Measurements from ENCODE around the gene CEACAM7.

Gene CEACAM7

DNA sequence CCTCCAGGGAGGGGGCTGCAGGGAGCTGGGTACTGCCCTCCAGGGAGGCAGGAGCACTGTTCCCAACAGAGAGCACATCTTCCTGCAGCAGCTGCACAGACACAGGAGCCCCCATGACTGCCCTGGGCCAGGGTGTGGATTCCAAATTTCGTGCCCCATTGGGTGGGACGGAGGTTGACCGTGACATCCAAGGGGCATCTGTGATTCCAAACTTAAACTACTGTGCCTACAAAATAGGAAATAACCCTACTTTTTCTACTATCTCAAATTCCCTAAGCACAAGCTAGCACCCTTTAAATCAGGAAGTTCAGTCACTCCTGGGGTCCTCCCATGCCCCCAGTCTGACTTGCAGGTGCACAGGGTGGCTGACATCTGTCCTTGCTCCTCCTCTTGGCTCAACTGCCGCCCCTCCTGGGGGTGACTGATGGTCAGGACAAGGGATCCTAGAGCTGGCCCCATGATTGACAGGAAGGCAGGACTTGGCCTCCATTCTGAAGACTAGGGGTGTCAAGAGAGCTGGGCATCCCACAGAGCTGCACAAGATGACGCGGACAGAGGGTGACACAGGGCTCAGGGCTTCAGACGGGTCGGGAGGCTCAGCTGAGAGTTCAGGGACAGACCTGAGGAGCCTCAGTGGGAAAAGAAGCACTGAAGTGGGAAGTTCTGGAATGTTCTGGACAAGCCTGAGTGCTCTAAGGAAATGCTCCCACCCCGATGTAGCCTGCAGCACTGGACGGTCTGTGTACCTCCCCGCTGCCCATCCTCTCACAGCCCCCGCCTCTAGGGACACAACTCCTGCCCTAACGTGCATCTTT lies 12.5 kb upstream of the CEACAM7 start:
- FAIRE-seq (no peak), DNase-seq (ENCODE audit: low spot score) (no peak)

DNA sequence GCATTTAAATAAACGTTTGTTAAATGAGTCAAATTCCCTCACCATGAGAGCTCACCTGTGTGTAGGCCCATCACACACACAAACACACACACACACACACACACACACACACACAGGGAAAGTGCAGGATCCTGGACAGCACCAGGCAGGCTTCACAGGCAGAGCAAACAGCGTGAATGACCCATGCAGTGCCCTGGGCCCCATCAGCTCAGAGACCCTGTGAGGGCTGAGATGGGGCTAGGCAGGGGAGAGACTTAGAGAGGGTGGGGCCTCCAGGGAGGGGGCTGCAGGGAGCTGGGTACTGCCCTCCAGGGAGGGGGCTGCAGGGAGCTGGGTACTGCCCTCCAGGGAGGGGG lies 11.9 kb upstream of the CEACAM7 start:
- no peak for DNase-seq (ENCODE audit: low spot score)
- no peak for FAIRE-seq

DNA sequence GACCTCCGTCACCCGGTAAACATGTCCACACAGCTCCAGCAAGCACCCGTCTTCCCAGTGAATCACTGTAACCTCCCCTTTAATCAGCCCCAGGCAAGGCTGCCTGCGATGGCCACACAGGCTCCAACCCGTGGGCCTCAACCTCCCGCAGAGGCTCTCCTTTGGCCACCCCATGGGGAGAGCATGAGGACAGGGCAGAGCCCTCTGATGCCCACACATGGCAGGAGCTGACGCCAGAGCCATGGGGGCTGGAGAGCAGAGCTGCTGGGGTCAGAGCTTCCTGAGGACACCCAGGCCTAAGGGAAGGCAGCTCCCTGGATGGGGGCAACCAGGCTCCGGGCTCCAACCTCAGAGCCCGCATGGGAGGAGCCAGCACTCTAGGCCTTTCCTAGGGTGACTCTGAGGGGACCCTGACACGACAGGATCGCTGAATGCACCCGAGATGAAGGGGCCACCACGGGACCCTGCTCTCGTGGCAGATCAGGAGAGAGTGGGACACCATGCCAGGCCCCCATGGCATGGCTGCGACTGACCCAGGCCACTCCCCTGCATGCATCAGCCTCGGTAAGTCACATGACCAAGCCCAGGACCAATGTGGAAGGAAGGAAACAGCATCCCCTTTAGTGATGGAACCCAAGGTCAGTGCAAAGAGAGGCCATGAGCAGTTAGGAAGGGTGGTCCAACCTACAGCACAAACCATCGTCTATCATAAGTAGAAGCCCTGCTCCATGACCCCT lies 11.3 kb upstream of the CEACAM7 start:
- no peak for DNase-seq (ENCODE audit: low spot score)
- no peak for FAIRE-seq

DNA sequence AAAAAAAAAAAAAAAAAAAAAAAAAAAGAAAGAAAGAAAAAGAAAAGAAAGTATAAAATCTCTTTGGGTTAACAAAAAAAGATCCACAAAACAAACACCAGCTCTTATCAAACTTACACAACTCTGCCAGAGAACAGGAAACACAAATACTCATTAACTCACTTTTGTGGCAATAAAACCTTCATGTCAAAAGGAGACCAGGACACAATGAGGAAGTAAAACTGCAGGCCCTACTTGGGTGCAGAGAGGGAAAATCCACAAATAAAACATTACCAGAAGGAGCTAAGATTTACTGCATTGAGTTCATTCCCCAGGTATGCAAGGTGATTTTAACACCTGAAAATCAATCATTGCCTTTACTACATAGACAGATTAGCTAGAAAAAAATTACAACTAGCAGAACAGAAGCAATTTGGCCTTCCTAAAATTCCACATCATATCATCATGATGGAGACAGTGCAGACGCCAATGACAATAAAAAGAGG lies 10.7 kb upstream of the CEACAM7 start:
- DNase-seq (ENCODE audit: low spot score), result no peak
- no peak for FAIRE-seq

DNA sequence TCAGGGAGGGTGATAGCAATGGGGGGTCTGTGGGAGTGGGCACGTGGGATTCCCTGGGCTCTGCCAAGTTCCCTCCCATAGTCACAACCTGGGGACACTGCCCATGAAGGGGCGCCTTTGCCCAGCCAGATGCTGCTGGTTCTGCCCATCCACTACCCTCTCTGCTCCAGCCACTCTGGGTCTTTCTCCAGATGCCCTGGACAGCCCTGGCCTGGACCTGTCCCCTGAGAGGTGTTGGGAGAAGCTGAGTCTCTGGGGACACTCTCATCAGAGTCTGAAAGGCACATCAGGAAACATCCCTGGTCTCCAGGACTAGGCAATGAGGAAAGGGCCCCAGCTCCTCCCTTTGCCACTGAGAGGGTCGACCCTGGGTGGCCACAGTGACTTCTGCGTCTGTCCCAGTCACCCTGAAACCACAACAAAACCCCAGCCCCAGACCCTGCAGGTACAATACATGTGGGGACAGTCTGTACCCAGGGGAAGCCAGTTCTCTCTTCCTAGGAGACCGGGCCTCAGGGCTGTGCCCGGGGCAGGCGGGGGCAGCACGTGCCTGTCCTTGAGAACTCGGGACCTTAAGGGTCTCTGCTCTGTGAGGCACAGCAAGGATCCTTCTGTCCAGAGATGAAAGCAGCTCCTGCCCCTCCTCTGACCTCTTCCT lies 9.3 kb upstream of the CEACAM7 start:
- FAIRE-seq (no peak), DNase-seq (ENCODE audit: low spot score) (no peak)

DNA sequence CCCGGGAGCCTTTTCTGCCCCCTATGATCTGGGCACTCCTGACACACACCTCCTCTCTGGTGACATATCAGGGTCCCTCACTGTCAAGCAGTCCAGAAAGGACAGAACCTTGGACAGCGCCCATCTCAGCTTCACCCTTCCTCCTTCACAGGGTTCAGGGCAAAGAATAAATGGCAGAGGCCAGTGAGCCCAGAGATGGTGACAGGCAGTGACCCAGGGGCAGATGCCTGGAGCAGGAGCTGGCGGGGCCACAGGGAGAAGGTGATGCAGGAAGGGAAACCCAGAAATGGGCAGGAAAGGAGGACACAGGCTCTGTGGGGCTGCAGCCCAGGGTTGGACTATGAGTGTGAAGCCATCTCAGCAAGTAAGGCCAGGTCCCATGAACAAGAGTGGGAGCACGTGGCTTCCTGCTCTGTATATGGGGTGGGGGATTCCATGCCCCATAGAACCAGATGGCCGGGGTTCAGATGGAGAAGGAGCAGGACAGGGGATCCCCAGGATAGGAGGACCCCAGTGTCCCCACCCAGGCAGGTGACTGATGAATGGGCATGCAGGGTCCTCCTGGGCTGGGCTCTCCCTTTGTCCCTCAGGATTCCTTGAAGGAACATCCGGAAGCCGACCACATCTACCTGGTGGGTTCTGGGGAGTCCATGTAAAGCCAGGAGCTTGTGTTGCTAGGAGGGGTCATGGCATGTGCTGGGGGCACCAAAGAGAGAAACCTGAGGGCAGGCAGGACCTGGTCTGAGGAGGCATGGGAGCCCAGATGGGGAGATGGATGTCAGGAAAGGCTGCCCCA lies 8.5 kb upstream of the CEACAM7 start:
- FAIRE-seq (no peak), DNase-seq (ENCODE audit: low spot score) (no peak)

DNA sequence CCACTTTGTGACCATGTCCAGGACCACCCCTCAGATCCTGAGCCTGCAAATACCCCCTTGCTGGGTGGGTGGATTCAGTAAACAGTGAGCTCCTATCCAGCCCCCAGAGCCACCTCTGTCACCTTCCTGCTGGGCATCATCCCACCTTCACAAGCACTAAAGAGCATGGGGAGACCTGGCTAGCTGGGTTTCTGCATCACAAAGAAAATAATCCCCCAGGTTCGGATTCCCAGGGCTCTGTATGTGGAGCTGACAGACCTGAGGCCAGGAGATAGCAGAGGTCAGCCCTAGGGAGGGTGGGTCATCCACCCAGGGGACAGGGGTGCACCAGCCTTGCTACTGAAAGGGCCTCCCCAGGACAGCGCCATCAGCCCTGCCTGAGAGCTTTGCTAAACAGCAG lies 7.7 kb upstream of the CEACAM7 start:
- no peak for DNase-seq (ENCODE audit: low spot score)
- no peak for FAIRE-seq

DNA sequence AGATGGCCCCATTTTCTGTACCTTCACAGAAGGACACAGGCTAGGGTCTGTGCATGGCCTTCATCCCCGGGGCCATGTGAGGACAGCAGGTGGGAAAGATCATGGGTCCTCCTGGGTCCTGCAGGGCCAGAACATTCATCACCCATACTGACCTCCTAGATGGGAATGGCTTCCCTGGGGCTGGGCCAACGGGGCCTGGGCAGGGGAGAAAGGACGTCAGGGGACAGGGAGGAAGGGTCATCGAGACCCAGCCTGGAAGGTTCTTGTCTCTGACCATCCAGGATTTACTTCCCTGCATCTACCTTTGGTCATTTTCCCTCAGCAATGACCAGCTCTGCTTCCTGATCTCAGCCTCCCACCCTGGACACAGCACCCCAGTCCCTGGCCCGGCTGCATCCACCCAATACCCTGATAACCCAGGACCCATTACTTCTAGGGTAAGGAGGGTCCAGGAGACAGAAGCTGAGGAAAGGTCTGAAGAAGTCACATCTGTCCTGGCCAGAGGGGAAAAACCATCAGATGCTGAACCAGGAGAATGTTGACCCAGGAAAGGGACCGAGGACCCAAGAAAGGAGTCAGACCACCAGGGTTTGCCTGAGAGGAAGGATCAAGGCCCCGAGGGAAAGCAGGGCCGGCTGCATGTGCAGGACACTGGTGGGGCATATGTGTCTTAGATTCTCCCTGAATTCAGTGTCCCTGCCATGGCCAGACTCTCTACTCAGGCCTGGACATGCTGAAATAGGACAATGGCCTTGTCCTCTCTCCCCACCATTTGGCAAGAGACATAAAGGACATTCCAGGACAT lies 7.0 kb upstream of the CEACAM7 start:
- DNase-seq (ENCODE audit: low spot score) (no peak), FAIRE-seq (no peak)

DNA sequence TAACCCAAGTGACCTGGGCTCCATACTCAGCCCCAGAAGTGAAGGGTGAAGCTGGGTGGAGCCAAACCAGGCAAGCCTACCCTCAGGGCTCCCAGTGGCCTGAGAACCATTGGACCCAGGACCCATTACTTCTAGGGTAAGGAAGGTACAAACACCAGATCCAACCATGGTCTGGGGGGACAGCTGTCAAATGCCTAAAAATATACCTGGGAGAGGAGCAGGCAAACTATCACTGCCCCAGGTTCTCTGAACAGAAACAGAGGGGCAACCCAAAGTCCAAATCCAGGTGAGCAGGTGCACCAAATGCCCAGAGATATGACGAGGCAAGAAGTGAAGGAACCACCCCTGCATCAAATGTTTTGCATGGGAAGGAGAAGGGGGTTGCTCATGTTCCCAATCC lies 6.1 kb upstream of the CEACAM7 start:
- FAIRE-seq (no peak), DNase-seq (ENCODE audit: low spot score) (no peak)

DNA sequence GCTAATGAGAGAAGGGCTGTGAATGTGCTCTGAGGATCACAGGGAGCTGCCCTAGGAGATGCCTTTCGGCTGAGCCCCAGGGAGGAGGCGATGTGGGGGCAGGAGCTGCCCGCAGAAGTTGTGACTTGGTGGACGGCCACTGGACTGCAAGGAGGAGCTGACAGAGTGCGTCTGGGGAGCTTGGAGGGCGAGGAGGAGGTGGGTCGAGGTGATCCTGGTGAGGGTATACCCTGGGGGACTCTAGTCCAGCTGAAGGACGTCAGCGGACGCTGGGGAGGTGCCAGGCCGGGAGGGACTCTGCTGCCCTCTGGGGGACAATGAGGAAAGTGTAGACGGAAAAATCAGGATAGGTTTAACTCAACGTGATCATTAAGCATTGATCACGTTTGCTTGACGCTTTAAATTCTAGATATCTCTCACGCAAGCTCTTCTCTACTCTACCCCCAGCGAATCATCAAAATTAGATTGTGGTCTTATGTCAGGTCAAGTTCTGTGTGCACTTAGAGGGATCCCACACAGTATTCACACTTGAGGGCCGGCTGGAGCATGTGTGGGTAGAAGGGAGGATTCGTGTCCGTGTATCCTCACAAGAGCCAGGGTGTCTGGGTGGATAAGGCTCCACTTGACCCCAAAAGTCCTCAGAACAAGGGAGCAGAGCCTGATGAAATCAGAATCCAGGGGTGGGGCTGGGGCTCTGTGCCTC lies 3.3 kb upstream of the CEACAM7 start:
- DNase-seq (ENCODE audit: low spot score), result no peak
- FAIRE-seq, result no peak

DNA sequence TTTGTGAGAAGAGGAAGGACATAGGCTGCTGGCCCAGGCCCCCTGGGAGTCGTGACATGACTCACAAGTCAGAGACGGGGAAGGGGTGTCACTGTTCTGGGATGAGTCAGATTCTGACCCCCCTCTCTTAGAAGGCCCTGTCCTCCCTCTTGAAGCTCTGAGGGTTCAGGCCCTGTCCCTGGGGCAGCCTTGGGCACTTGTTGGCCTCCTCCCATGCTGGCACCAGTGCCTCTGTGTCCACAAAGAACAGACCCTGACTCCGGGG lies 2.7 kb upstream of the CEACAM7 start:
- DNase-seq (ENCODE audit: low spot score) (no peak), FAIRE-seq (no peak)

DNA sequence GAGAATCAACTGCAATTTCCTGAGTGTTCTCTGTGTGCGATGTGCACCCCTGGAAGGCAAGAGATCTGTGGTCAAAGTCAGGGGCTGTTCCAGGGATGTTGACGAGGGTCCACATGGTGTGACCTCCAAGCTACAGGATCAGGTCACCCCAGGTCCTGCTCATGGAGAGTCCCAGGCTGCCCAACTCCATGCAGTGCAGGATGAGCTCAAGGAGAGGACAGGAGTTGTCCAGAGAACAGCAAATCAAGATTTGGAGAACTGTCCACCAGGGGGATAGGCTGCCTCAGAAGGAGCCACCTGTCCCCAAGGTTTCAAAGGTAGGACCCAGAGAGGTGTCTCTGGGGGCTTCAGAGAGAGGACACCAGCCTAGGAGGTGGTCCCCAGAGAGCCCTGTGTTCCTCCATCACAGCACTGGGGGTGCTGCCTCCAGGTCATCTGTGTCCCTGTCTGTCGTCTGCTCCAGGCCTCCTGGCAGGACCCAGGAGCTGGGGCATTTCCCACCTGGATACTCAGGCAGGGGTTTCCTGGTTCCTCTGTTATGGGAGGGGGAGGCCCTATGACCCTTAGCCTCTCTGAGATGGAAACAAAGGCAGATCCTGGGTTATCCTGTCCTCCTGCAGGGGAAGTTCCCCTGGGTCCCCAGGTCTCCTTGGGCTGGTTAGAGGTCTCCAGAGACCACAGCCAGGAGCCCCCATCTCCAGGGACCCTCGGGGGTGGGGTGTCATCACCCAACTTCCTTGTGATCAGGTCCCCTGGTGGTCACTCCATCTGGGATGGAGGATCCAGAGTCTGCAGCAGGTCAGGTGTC lies 2.1 kb upstream of the CEACAM7 start:
- DNase-seq (ENCODE audit: low spot score) (no peak), FAIRE-seq (no peak)

DNA sequence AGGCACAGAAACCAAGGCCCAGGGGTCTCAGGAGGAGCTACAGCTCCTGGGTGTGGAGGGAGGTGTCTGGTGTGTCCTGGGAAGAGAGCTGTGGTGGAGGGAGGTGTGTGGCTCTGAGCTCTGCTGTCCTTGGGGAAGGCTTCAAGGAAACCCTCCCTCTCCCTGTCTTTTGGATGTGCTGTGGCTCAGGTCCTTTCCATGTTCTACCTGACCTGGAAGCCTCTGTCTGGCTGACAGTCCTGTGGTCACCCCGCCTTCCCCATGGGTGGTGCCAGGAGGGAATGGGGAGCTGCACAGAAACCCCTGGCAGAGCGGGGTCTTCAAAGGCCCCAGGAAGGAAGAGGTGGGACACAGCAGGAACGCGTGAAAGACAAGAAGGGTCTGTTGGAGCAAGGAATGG lies 617 bp upstream of the CEACAM7 start:
- no peak for DNase-seq (ENCODE audit: low spot score)
- FAIRE-seq, result no peak

DNA sequence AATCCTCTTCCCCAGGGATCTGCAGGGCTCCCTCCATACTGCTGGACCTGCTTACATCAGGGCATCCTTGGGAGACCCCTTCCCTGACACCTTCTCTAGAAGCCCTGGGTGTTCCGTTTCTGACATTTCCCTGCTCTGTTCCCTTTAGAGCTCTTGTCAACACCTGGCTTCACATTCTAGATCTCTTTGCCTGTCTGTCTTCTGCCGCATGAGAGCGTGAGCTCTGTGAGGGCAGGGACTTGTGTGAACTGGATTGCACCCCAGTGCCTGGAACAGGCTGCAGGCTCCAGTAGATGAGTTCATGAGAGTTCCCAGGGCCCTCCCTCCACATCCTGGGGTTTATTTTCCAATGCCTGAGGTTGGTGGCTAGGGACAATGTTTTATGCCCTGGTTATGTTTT lies 651 bp downstream of the CEACAM7 start:
- no peak for DNase-seq (ENCODE audit: low spot score)

DNA sequence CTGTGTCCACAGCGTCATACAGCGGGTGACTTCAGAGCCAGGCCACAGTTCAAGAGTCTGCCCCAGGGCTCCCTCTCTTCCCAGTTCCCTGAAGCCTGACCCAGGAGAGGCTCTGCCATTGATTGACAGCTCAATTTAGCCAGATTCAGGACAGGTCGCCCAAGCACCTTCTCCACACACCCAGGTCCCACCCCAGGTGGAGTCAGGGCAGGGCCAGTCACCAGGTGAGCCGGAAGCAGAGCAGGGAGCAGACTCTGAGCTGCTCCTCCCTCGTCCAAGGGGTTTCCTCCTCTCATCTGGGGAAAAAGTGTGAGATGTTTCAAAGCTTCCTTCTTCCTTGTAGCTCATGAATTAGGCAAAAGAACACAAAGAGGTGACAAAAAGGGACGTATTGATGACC lies 5.6 kb downstream of the CEACAM7 start:
- no peak for FAIRE-seq

More for the DNA sequence above, 651 bp downstream of the CEACAM7 start:
- FAIRE-seq, result no peak

DNA sequence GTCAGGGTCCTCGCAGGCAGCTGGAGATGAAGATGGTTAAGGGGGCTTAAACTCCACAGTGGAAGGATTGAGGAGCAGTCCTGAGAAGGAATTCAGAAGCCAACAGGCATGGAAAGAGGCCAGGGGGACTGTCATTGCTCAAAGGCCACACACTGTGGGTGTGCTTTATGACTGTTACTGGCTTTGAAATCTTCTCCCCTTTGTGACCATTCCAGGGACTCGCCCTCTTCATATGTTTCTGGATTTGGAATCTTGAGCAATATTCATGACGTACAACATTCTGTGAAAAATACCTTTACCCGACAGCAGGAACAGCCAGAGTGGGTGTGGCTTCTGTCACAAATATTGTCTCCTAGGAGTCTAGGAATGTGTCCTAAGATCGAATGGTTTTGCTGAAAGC lies 16.6 kb downstream of the CEACAM7 start:
- FAIRE-seq (no peak), DNase-seq (ENCODE audit: low spot score) (no peak)

More for the DNA sequence above, 5.6 kb downstream of the CEACAM7 start:
- DNase-seq (ENCODE audit: low spot score), result no peak

DNA sequence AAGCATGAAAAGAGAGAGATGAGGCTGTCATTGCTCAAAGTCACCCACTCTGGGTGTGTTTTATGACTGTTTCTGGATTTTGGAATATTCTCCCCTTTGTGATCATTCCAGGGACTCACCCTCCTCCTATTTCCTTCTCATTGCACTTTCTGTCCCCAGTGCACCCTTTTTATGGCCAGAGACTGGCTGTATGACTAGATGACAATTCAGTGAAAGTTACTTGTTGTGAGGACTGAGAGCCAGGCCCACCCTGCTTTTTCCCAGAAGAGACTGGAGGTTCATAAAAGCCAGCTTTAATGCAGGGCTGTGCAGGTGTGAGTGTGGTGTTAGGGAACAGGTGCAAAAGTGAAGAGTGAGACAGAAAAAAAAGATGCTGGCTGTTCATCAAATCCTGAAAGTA lies 17.3 kb downstream of the CEACAM7 start:
- DNase-seq (ENCODE audit: low spot score) (no peak), FAIRE-seq (no peak)

DNA sequence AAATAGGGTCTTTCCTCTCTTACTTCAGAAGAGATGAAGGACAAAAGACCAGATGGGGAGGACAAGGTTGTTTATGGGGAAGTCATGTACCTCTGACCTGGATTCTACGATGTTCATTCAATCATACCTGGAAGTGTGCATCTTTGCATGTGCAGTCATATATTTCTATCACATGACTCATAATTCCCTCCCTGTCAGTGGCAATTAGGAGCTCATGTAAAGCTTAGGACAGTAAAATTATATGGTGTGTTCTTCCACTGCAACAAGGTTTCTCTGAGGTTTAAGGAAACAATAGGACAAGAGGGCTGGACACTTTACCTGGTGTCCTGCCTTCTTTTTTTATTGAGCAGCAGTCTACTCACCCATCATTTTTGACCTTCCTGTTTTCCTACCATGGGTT lies 19.8 kb downstream of the CEACAM7 start:
- DNase-seq (ENCODE audit: low spot score) (no peak), FAIRE-seq (no peak)

DNA sequence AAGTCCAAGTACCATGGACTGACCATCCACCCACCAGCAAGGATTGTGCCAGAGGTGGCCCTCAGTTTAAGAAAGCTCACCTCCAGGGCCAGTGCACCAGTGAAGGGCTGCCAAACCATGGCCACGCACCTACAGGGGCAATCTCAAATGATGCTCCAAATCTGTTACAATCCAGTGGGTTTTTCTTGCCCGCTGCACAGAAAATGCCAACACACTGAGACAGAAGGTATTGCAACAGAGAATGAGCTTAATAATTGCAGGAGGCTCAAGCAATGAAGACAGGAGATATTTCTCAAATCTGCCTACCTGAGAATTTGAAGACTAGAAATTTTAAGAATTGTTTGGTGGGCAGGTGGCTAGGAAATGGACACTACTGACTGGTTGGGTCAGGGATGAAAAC lies 22.0 kb downstream of the CEACAM7 start:
- FAIRE-seq (no peak), DNase-seq (ENCODE audit: low spot score) (no peak)

DNA sequence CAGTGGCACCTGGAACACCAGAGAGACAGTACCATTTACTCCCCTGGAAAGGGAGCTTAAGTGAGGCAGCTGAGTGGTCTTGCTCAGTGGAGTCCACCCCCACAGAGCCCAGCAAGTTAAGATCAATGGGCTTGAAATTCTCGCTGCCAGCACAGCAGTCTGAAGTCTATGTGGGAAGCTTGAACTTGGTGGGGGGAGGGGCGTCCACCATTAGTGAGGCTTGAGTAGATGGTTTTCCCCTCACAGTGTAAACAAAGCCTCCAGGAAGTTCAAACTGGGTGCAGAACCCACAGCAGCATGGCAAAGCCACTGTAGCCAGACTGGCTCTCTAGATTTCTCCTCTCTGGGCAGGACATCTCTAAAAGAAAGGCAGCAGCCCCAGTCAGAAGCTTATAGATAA lies 30.9 kb downstream of the CEACAM7 start:
- no peak for DNase-seq (ENCODE audit: low spot score)
- FAIRE-seq, result no peak
